CD14-positive monocyte (primary cell): ENCODE data around the gene HOXD12. TPM values are rescaled to one million over a fixed set of nuclear protein-coding genes. Genes with fewer than 3 reads are reported as not detected.

ENCODE experiments used
- DNase-seq, 3 donors: peaks; one replicate each; pipeline ENCODE4 v3.0.0-alpha.2; 2011 to 2022
- H2AFZ ChIP-seq: 2 replicates; pipeline ENCODE4 v1.6.0; 2012; ENCODE audit warnings: mild to moderate bottlenecking, low read depth, low read length, inconsistent platforms; ENCODE audit not compliant: insufficient read depth, poor library complexity, severe bottlenecking
- H3K27ac ChIP-seq, 2 donors: 1 replicate in 1 of 2; 2 replicates in 1 of 2; pipeline ENCODE4 v1.5.1; 2012 to 2013; ENCODE audit warnings: low read length in 2 of 2, control low read depth in 1 of 2, inconsistent platforms in 1 of 2, low read depth in 1 of 2, mild to moderate bottlenecking in 1 of 2
- H3K27me3 ChIP-seq, 2 donors: one replicate each; pipeline versions ENCODE4 v1.6.0 to v1.6.1; 2011 to 2013; ENCODE audit warnings: low read length in 2 of 2; ENCODE audit not compliant: control insufficient read depth in 2 of 2, insufficient read depth in 2 of 2
- H3K36me3 ChIP-seq, 2 donors: replicated peaks in 1 of 2; 1 replicate in 1 of 2; 2 replicates in 1 of 2; pipeline versions ENCODE4 v1.5.1 to v1.6.1; 2012 to 2013; ENCODE audit warnings: low read length in 2 of 2, control low read depth in 1 of 2, inconsistent platforms in 1 of 2, mild to moderate bottlenecking in 1 of 2; ENCODE audit not compliant: insufficient read depth in 2 of 2, control insufficient read depth in 1 of 2
- H3K4me1 ChIP-seq, 2 donors: 1 replicate in 1 of 2; 2 replicates in 1 of 2; pipeline versions ENCODE4 v1.5.1 to v1.6.1; 2012 to 2013; ENCODE audit warnings: low read length in 2 of 2, control low read depth in 1 of 2, inconsistent platforms in 1 of 2, mild to moderate bottlenecking in 1 of 2, moderate library complexity in 1 of 2; ENCODE audit not compliant: insufficient read depth in 2 of 2, control insufficient read depth in 1 of 2
- H3K4me2 ChIP-seq: replicated peaks from 2 replicates; pipeline ENCODE3; 2012; ENCODE audit warnings: low read length, moderate library complexity, mild to moderate bottlenecking; ENCODE audit not compliant: poor library complexity, severe bottlenecking; ENCODE audit errors: extremely low read depth
- H3K4me3 ChIP-seq, 3 experiments: fragments of 200-600 bp in 1 of 3; sonication (generic) in 1 of 3; replicated peaks in 1 of 3; 1 replicate in 2 of 3; 2 replicates in 1 of 3; pipeline ENCODE4 v1.5.1; 2011 to 2013; ENCODE audit warnings: low read length in 3 of 3, mild to moderate bottlenecking in 3 of 3, control low read depth in 2 of 3, low read depth in 2 of 3, inconsistent platforms in 1 of 3, moderate library complexity in 1 of 3
- H3K79me2 ChIP-seq: 2 replicates; pipeline ENCODE4 v1.6.0; 2012; ENCODE audit warnings: mild to moderate bottlenecking, control low read depth, inconsistent platforms, low read length, moderate library complexity; ENCODE audit not compliant: insufficient read depth
- H3K9ac ChIP-seq: 2 replicates; pipeline ENCODE4 v1.6.0; 2017; ENCODE audit warnings: low read length, mild to moderate bottlenecking; ENCODE audit not compliant: insufficient read depth, poor library complexity, severe bottlenecking
- H3K9me3 ChIP-seq, 2 donors: replicated peaks in 1 of 2; 1 replicate in 1 of 2; 2 replicates in 1 of 2; pipeline versions ENCODE4 v1.5.1 to v1.6.1; 2012 to 2013; ENCODE audit warnings: low read length in 2 of 2, control low read depth in 1 of 2; ENCODE audit not compliant: control insufficient read depth in 1 of 2, insufficient read depth in 1 of 2
- H4K20me1 ChIP-seq: 2 replicates; pipeline ENCODE4 v1.6.0; 2012; ENCODE audit warnings: mild to moderate bottlenecking, low read length, control low read depth, moderate library complexity; ENCODE audit not compliant: insufficient read depth
- H3K27ac Mint-ChIP-seq, 7 donors: one replicate each; pipeline ENCODE4 v1.8.0; 2020; ENCODE audit warnings: mild to moderate bottlenecking in 7 of 7, mixed read lengths in 7 of 7, moderate library complexity in 6 of 7, inconsistent platforms in 2 of 7
- H3K27me3 Mint-ChIP-seq, 3 donors: one replicate each; pipeline ENCODE4 v1.8.0; 2021 to 2022; ENCODE audit warnings: low read depth in 3 of 3, mild to moderate bottlenecking in 3 of 3, mixed read lengths in 3 of 3, moderate library complexity in 3 of 3, inconsistent platforms in 1 of 3
- H3K36me3 Mint-ChIP-seq, 2 donors: one replicate each; pipeline ENCODE4 v1.8.0; 2020; ENCODE audit warnings: mixed read lengths in 2 of 2, inconsistent platforms in 1 of 2, mild to moderate bottlenecking in 1 of 2
- H3K4me1 Mint-ChIP-seq: one replicate; pipeline ENCODE4 v1.8.0; 2020; ENCODE audit warnings: mild to moderate bottlenecking, mixed read lengths
- H3K4me3 Mint-ChIP-seq, 2 donors: one replicate each; pipeline ENCODE4 v1.8.0; 2020; ENCODE audit warnings: mild to moderate bottlenecking in 2 of 2, mixed read lengths in 2 of 2, moderate library complexity in 1 of 2
- H3K9me3 Mint-ChIP-seq, 7 donors: one replicate each; pipeline ENCODE4 v1.8.0; 2020 to 2022; ENCODE audit warnings: mixed read lengths in 7 of 7, mild to moderate bottlenecking in 6 of 7, moderate library complexity in 6 of 7, inconsistent platforms in 2 of 7
- WGBS: methylation state at CpG from one replicate; pipeline ENCODE4 v1.1.5; 2013; ENCODE audit warnings: missing lambda C conversion rate; ENCODE audit not compliant: insufficient coverage; 5-methylcytosine and 5-hydroxymethylcytosine counted together
- intact Hi-C, 2 donors: fragments of 100-400 bp; cut with micrococcal nuclease; formaldehyde crosslinking; loops; one replicate each; pipeline versions ENCODE4 v1.15.0 to v1.15.1; 2023
- polyA plus RNA-seq, 3 donors: library from polyadenylated mRNA; depleted of rRNA in 1 of 3; unstranded in 2 of 3; stranded (reverse) in 1 of 3; fragments of 300-500 nt in 2 of 3; fragments of >200 nt in 1 of 3; fragmentation: Illumina TruSeq in 2 of 3; gene quantifications; 1 replicate in 2 of 3; 2 replicates in 1 of 3; pipeline ENCODE4 v1.2.3, GENCODE V29; 2012 to 2021
- TF ChIP-seq, protein P1 (sequence below): fragments of 200-600 bp; IDR thresholded peaks from one replicate; pipeline ENCODE4 v1.8.0; 2022; ENCODE audit warnings: antibody characterized with exemption, mild to moderate bottlenecking

The HOXD12 gene
- polyA plus RNA-seq, 3 donors: not detected

DNA sequence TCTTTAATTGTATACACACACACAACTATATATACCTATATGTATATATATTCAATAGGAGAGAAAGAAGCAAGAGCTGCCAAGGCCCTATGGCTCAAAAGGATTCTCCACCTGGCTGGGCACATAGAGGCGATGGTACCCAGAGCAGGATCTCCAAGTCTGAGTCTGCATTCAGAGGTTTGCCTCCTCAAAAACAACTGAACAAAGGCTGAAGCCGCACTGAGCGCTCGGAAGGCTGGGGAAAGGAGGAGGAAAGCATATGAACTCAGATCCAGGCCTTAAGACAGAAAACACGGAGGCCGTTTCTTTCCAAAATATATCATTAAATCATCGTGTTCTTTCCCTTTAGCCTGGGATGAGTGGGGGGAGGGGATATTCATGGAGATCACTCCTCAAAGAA is 3.6 kb downstream of the HOXD12 start:
- Histone ChIP-seq H3K4me1 (peaks cover 6 to 12% of the 10 kb centered on the region in 2 donors), H3K9ac (no peak overlapping the region), H3K79me2 (no peaks in the 10 kb centered on the region), H3K9me3 (peaks cover 0 to 77% of the 10 kb centered on the region in 2 donors), H3K4me3 (no peak overlapping the region), H2AFZ (no peak overlapping the region), H3K4me2 (no peak overlapping the region), H3K27ac (no peak overlapping the region), H3K27me3 (peaks cover 77 to 93% of the 10 kb centered on the region in 2 donors), H4K20me1 (no peaks in the 10 kb centered on the region), H3K36me3 (no peaks in the 10 kb centered on the region)
- no CpG with 5 or more reads among the region's 7 CpGs for WGBS
- Mint-ChIP-seq H3K36me3 (peaks cover 0 to 6% of the 10 kb centered on the region in 2 donors), H3K4me1 (peaks cover 21% of the 10 kb centered on the region), H3K9me3 (peaks cover 0 to 36% (median 28%) of the 10 kb centered on the region in 7 donors), H3K27ac (no peak overlapping the region), H3K27me3 (peaks cover 89 to 98% (median 90%) of the 10 kb centered on the region in 3 donors), H3K4me3 (peak overlapping the region in 1 of 2 donors; percentile 83)
- no peak for DNase-seq
- intact Hi-C loops: no loop called here
- TF ChIP-seq, protein P1, sequence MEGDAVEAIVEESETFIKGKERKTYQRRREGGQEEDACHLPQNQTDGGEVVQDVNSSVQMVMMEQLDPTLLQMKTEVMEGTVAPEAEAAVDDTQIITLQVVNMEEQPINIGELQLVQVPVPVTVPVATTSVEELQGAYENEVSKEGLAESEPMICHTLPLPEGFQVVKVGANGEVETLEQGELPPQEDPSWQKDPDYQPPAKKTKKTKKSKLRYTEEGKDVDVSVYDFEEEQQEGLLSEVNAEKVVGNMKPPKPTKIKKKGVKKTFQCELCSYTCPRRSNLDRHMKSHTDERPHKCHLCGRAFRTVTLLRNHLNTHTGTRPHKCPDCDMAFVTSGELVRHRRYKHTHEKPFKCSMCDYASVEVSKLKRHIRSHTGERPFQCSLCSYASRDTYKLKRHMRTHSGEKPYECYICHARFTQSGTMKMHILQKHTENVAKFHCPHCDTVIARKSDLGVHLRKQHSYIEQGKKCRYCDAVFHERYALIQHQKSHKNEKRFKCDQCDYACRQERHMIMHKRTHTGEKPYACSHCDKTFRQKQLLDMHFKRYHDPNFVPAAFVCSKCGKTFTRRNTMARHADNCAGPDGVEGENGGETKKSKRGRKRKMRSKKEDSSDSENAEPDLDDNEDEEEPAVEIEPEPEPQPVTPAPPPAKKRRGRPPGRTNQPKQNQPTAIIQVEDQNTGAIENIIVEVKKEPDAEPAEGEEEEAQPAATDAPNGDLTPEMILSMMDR: no peak

DNA sequence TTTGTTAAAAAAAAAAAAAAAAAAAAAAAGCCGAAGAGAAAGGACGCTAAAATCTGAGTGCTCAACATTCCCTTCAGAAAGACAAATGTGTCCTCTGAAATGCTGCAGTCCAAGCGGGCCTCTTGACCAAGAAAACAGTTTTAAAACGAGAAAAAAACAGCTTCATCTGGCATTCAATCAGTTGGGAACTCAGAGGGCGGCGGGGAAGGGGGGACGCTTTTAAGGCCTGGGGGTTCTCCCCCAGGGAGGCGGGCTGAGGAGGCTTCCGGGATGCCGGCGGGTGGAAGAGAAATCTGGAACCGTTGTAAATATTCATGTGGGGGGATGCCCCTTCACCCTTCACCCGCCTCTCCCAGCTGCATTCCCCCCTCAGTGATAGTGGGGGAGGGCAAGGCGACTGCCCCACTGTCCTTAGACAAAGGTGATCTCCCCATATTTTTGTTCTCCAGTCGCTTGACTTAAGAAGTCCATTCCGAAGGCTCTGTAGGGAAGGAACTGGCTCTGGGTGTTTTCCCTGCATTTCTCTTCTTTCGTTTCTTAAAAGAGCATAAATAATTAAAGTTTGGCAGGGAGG is 4.2 kb downstream of the HOXD12 start:
- Mint-ChIP-seq H3K4me3 (peak overlapping the region in 1 of 2 donors; percentile 83), H3K27ac (no peak overlapping the region), H3K36me3 (peaks cover 1 to 8% of the 10 kb centered on the region in 2 donors), H3K27me3 (peaks cover 88 to 98% (median 89%) of the 10 kb centered on the region in 3 donors), H3K9me3 (peaks cover 0 to 39% (median 30%) of the 10 kb centered on the region in 7 donors), H3K4me1 (peaks cover 25% of the 10 kb centered on the region)
- Histone ChIP-seq H3K27me3 (peaks cover 72 to 93% of the 10 kb centered on the region in 2 donors), H3K9me3 (peaks cover 0 to 71% of the 10 kb centered on the region in 2 donors), H4K20me1 (no peaks in the 10 kb centered on the region), H3K4me2 (peak overlapping the region; percentile 7), H3K27ac (no peak overlapping the region), H3K79me2 (no peaks in the 10 kb centered on the region), H2AFZ (no peak overlapping the region), H3K36me3 (no peaks in the 10 kb centered on the region), H3K4me3 (no peak overlapping the region), H3K9ac (no peak overlapping the region), H3K4me1 (peaks cover 6 to 12% of the 10 kb centered on the region in 2 donors)
- DNase-seq: no peak
- 9% methylated on average over 5 of the region's 17 CpGs for WGBS
- TF ChIP-seq, protein P1: no peak
- intact Hi-C loops: no loop called here
